HEK293 (cell line): ENCODE data around the gene AQP5.

Experiments used
- KLF10 ChIP-seq: fragments of 450-650 bp; IDR thresholded peaks from 2 replicates; pipeline ENCODE4 v1.5.1; 2018; ENCODE audit warnings: missing biosample characterization, mild to moderate bottlenecking, missing genetic modification characterization
- MYNN ChIP-seq: fragments of 450-650 bp; formaldehyde crosslinking; IDR thresholded peaks from 2 replicates; pipeline ENCODE4 v1.5.1; 2016; ENCODE audit warnings: missing biosample characterization, missing genetic modification characterization, borderline replicate concordance
- OSR2 ChIP-seq: fragments of 450-650 bp; formaldehyde crosslinking; IDR thresholded peaks from 2 replicates; pipeline ENCODE4 v1.5.1; 2016; ENCODE audit warnings: missing biosample characterization, missing genetic modification characterization
- REST ChIP-seq: fragments of 450-650 bp; formaldehyde crosslinking; IDR thresholded peaks from 2 replicates; pipeline ENCODE4 v1.5.1; 2016; ENCODE audit warnings: missing biosample characterization, missing genetic modification characterization
- ZBTB11 ChIP-seq: fragments of 450-650 bp; formaldehyde crosslinking; conservative IDR thresholded peaks from 2 replicates; pipeline ENCODE4 v1.5.1; 2016; ENCODE audit warnings: low read depth, missing biosample characterization, missing genetic modification characterization
- ZBTB21 ChIP-seq: fragments of 450-650 bp; formaldehyde crosslinking; IDR thresholded peaks from 2 replicates; pipeline ENCODE4 v1.5.1; 2017; ENCODE audit warnings: missing biosample characterization, missing genetic modification characterization
- ZBTB7A ChIP-seq: fragments of 450-650 bp; formaldehyde crosslinking; IDR thresholded peaks from 2 replicates; pipeline ENCODE4 v1.5.1; 2016; ENCODE audit warnings: low read depth, missing biosample characterization, missing genetic modification characterization
- ZBTB8A ChIP-seq: fragments of 450-650 bp; formaldehyde crosslinking; IDR thresholded peaks from 2 replicates; pipeline ENCODE4 v1.5.1; 2016; ENCODE audit warnings: missing biosample characterization, missing genetic modification characterization
- ZFHX2 ChIP-seq: fragments of 450-650 bp; formaldehyde crosslinking; conservative IDR thresholded peaks from 2 replicates; pipeline ENCODE4 v1.5.1; 2016; ENCODE audit warnings: missing biosample characterization, missing genetic modification characterization
- ZNF140 ChIP-seq: fragments of 450-650 bp; formaldehyde crosslinking; IDR thresholded peaks from 2 replicates; pipeline ENCODE4 v1.5.1; 2016; ENCODE audit warnings: missing biosample characterization, missing genetic modification characterization
- ZNF19 ChIP-seq: fragments of 450-650 bp; formaldehyde crosslinking; IDR thresholded peaks from 2 replicates; pipeline ENCODE4; 2016; ENCODE audit warnings: missing biosample characterization, missing genetic modification characterization, low read depth
- ZNF239 ChIP-seq: fragments of 450-650 bp; formaldehyde crosslinking; IDR thresholded peaks from 2 replicates; pipeline ENCODE4 v1.5.1; 2016; ENCODE audit warnings: missing biosample characterization, missing genetic modification characterization
- ZNF266 ChIP-seq: fragments of 450-650 bp; formaldehyde crosslinking; IDR thresholded peaks from 2 replicates; pipeline ENCODE4 v1.5.1; 2016; ENCODE audit warnings: missing biosample characterization, missing genetic modification characterization, low read depth
- ZNF426 ChIP-seq: fragments of 450-650 bp; formaldehyde crosslinking; IDR thresholded peaks from 2 replicates; pipeline ENCODE4 v1.5.1; 2017; ENCODE audit warnings: missing biosample characterization, missing genetic modification characterization, mild to moderate bottlenecking, inconsistent platforms, moderate library complexity
- ZNF501 ChIP-seq: fragments of 450-650 bp; formaldehyde crosslinking; IDR thresholded peaks from 2 replicates; pipeline ENCODE4 v1.5.1; 2016; ENCODE audit warnings: missing biosample characterization, missing genetic modification characterization
- ZNF521 ChIP-seq: fragments of 450-650 bp; formaldehyde crosslinking; IDR thresholded peaks from 2 replicates; pipeline ENCODE4 v1.5.1; 2017; ENCODE audit warnings: missing biosample characterization, mild to moderate bottlenecking, missing genetic modification characterization
- ZNF571 ChIP-seq: fragments of 450-650 bp; formaldehyde crosslinking; IDR thresholded peaks from 2 replicates; pipeline ENCODE4 v1.5.0; 2017; ENCODE audit warnings: missing biosample characterization, missing genetic modification characterization
- ZNF623 ChIP-seq: fragments of 450-650 bp; formaldehyde crosslinking; IDR thresholded peaks from 2 replicates; pipeline ENCODE4 v1.5.1; 2016; ENCODE audit warnings: missing biosample characterization, missing genetic modification characterization
- ZNF654 ChIP-seq: fragments of 450-650 bp; formaldehyde crosslinking; IDR thresholded peaks from 2 replicates; pipeline ENCODE4 v1.5.1; 2016; ENCODE audit warnings: low read depth, missing biosample characterization, missing genetic modification characterization
- ZNF791 ChIP-seq: fragments of 450-650 bp; formaldehyde crosslinking; IDR thresholded peaks from 2 replicates; pipeline ENCODE4 v1.5.1; 2016; ENCODE audit warnings: missing biosample characterization, missing genetic modification characterization
- TF ChIP-seq, protein P1 (sequence below): fragments of 450-650 bp; formaldehyde crosslinking; IDR thresholded peaks from 2 replicates; pipeline ENCODE4 v1.5.0; 2017; ENCODE audit warnings: missing biosample characterization, missing genetic modification characterization, borderline replicate concordance

Gene AQP5

GRCh38 chr12:49916129-49916919 is 45.3 kb upstream of the AQP5 start (continued):
- peak; percentile 64 for TF ChIP-seq REST (tag by site-specific recombination)
- TF ChIP-seq, protein P1, sequence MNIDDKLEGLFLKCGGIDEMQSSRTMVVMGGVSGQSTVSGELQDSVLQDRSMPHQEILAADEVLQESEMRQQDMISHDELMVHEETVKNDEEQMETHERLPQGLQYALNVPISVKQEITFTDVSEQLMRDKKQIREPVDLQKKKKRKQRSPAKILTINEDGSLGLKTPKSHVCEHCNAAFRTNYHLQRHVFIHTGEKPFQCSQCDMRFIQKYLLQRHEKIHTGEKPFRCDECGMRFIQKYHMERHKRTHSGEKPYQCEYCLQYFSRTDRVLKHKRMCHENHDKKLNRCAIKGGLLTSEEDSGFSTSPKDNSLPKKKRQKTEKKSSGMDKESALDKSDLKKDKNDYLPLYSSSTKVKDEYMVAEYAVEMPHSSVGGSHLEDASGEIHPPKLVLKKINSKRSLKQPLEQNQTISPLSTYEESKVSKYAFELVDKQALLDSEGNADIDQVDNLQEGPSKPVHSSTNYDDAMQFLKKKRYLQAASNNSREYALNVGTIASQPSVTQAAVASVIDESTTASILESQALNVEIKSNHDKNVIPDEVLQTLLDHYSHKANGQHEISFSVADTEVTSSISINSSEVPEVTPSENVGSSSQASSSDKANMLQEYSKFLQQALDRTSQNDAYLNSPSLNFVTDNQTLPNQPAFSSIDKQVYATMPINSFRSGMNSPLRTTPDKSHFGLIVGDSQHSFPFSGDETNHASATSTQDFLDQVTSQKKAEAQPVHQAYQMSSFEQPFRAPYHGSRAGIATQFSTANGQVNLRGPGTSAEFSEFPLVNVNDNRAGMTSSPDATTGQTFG (tag by site-specific recombination), result no peak
- no peak for TF ChIP-seq KLF10 (tag by site-specific recombination)
- TF ChIP-seq ZNF571 (tag by site-specific recombination), result no peak
- TF ChIP-seq ZNF654 (tag by site-specific recombination), result peak; percentile 36
- 0 out of 2 replicates have a peak, but pooled peaks have one; percentile 23 for TF ChIP-seq ZBTB21 (tag by site-specific recombination)
- peak; percentile 68 for TF ChIP-seq ZBTB11 (tag by site-specific recombination)
- peak; percentile 74; the same call in 1 of the 2 replicates for TF ChIP-seq ZBTB8A (tag by site-specific recombination)
- TF ChIP-seq ZFHX2, result no peak
- TF ChIP-seq ZNF501, result 0 out of 2 replicates have a peak, but pooled peaks have one; percentile 34
- no peak for TF ChIP-seq ZNF521 (tag by site-specific recombination)
- no peak for TF ChIP-seq ZNF239 (tag by site-specific recombination)
- TF ChIP-seq ZNF266 (tag by site-specific recombination), result 0 out of 2 replicates have a peak, but pooled peaks have one; percentile 38
- TF ChIP-seq ZNF791, result 0 out of 2 replicates have a peak, but pooled peaks have one; percentile 44
- peak; percentile 70; the same call in 1 of the 2 replicates for TF ChIP-seq ZNF140 (tag by site-specific recombination)
- TF ChIP-seq MYNN (tag by site-specific recombination), result no peak
- TF ChIP-seq ZNF623 (tag by site-specific recombination), result peak; percentile 74
- TF ChIP-seq OSR2 (tag by site-specific recombination), result no peak
- peak; percentile 83 for TF ChIP-seq ZNF426 (tag by site-specific recombination)
- no peak for TF ChIP-seq ZBTB7A (tag by site-specific recombination)
- TF ChIP-seq ZNF19, result 0 out of 2 replicates have a peak, but pooled peaks have one; percentile 58
